HG03354 (cell line): ENCODE measurements around the gene PAQR4.
"Not testable (repeated sequence)": the region's sequence is repeated elsewhere in the genome, so short reads cannot be mapped to it uniquely, and the experiment has no call there.

ENCODE experiments used
- ATAC-seq: cut with Tn5 transposase; IDR thresholded peaks from one replicate; pipeline ENCODE4 v1.9.1; 2021; ENCODE audit warnings: mild to moderate bottlenecking; ENCODE audit not compliant: unreplicated experiment, poor library complexity, severe bottlenecking

The PAQR4 gene

GRCh38 chr16:2939968-2940367, 29.2 kb upstream of the PAQR4 start:
- no peak for ATAC-seq

GRCh38 chr16:2942045-2942444, 27.1 kb upstream of the PAQR4 start:
- ATAC-seq, result no peak

GRCh38 chr16:2943716-2944115, 25.4 kb upstream of the PAQR4 start:
- ATAC-seq, result not testable (repeated sequence)

- ATAC-seq, result no peak
Measured at GRCh38 chr16:2946649-2947048, 22.5 kb upstream of the PAQR4 start.

GRCh38 chr16:2948807-2949704, 20.1 kb upstream of the PAQR4 start:
- no peak for ATAC-seq

GRCh38 chr16:2949705-2950352, 19.3 kb upstream of the PAQR4 start:
- ATAC-seq, result no peak

- ATAC-seq, result no peak
Measured at GRCh38 chr16:2950353-2950724, 18.8 kb upstream of the PAQR4 start.

GRCh38 chr16:2950773-2951172, 18.4 kb upstream of the PAQR4 start:
- no peak for ATAC-seq

- ATAC-seq, result no peak
Measured at GRCh38 chr16:2952679-2953078, 16.5 kb upstream of the PAQR4 start.

GRCh38 chr16:2953706-2954627, 15.2 kb upstream of the PAQR4 start:
- ATAC-seq, result no peak

GRCh38 chr16:2954656-2955381, 14.3 kb upstream of the PAQR4 start:
- ATAC-seq, result no peak

GRCh38 chr16:2955438-2955778, 13.7 kb upstream of the PAQR4 start:
- no peak for ATAC-seq

GRCh38 chr16:2955779-2956578, 13.2 kb upstream of the PAQR4 start:
- ATAC-seq, result no peak

- ATAC-seq, result no peak
Measured at GRCh38 chr16:2956579-2956956, 12.6 kb upstream of the PAQR4 start.

GRCh38 chr16:2959206-2959605, 9.9 kb upstream of the PAQR4 start:
- no peak for ATAC-seq

GRCh38 chr16:2960183-2961010, 8.8 kb upstream of the PAQR4 start:
- no peak for ATAC-seq

GRCh38 chr16:2962334-2963073, 6.6 kb upstream of the PAQR4 start:
- ATAC-seq, result no peak
